ENCODE measurements around the gene FAM241B. TPM values are rescaled to one million over a fixed set of nuclear protein-coding genes. Genes with fewer than 3 reads are reported as not detected.

The FAM241B gene
- total RNA-seq, 2 experiments from 2014 or later, result 14.1 to 17.5 TPM

GRCh38 chr10:69676301-69676700 is 46.3 kb downstream of the FAM241B start:
- Histone ChIP-seq H3K27me3 (ENCODE audit: control insufficient read depth in 1 of 2, insufficient read depth in 2 of 2, low read length in 2 of 2) (peaks cover 9 to 12% of the 10 kb centered on the region in 2 experiments), H3K27ac (ENCODE audit: low read depth in 1 of 2, low read length in 2 of 2) (no peak overlapping the region), H3K4me1 (ENCODE audit: insufficient read depth, low read length) (no peaks in the 10 kb centered on the region), H3K4me3 (ENCODE audit: low read length) (no peak overlapping the region), H3K9me3 (ENCODE audit: control insufficient read depth in 1 of 2, insufficient read depth in 1 of 2, low read length in 2 of 2) (no peaks in the 10 kb centered on the region), H3K36me3 (ENCODE audit: insufficient read depth, low read length) (no peaks in the 10 kb centered on the region)
- no peak for TF ChIP-seq CTCF (IDR thresholded peaks at IDR 0.05)
- no peaks in the 10 kb centered on the region for H3K36me3 Mint-ChIP-seq (ENCODE audit: low read depth)
- H3K4me3 Mint-ChIP-seq, result no peak overlapping the region
- POLR2A ChIA-PET, result no interaction called here
- no peak for ATAC-seq (ENCODE audit: poor library complexity)
- CTCF ChIA-PET, result no interaction called here
- H3K4me1 Mint-ChIP-seq (ENCODE audit: low read depth), result no peaks in the 10 kb centered on the region
- no peak overlapping the region for H3K27ac Mint-ChIP-seq
- no peaks in the 10 kb centered on the region for H3K9me3 Mint-ChIP-seq
- DNase-seq, result no peak
- H3K27me3 Mint-ChIP-seq, result peaks cover 42% of the 10 kb centered on the region
- intact Hi-C loops (cut with DNase I, micrococcal nuclease), result no loop called here

GRCh38 chr10:69677985-69678654 is 48.1 kb downstream of the FAM241B start:
- ChIA-PET POLR2A (no interaction called here), CTCF (interaction anchor here (1.0 kb wide), 1 partner anchor 9 kb away, joined by 3 read pairs; no protein-coding TSS in a partner anchor)
- H3K27ac ChIP-seq (ENCODE audit: low read depth in 1 of 2, low read length in 2 of 2), result no peak overlapping the region
- intact Hi-C loops (cut with DNase I, micrococcal nuclease), result no loop called here
- no peaks in the 10 kb centered on the region for H3K9me3 ChIP-seq (ENCODE audit: control insufficient read depth in 1 of 2, insufficient read depth in 1 of 2, low read length in 2 of 2)
- Mint-ChIP-seq H3K27ac (no peak overlapping the region), H3K36me3 (ENCODE audit: low read depth) (no peaks in the 10 kb centered on the region), H3K9me3 (no peaks in the 10 kb centered on the region), H3K27me3 (peaks cover 38% of the 10 kb centered on the region), H3K4me3 (no peak overlapping the region), H3K4me1 (ENCODE audit: low read depth) (no peaks in the 10 kb centered on the region)
- no peaks in the 10 kb centered on the region for H3K36me3 ChIP-seq (ENCODE audit: insufficient read depth, low read length)
- DNase-seq (no peak), ATAC-seq (ENCODE audit: poor library complexity) (no peak)
- peaks cover 9 to 12% of the 10 kb centered on the region in 2 experiments for H3K27me3 ChIP-seq (ENCODE audit: control insufficient read depth in 1 of 2, insufficient read depth in 2 of 2, low read length in 2 of 2)
- H3K4me1 ChIP-seq (ENCODE audit: insufficient read depth, low read length), result no peaks in the 10 kb centered on the region
- no peak overlapping the region for H3K4me3 ChIP-seq (ENCODE audit: low read length)
- TF ChIP-seq CTCF (IDR thresholded peaks at IDR 0.05), result no peak

- Histone ChIP-seq H3K27ac (ENCODE audit: low read depth in 1 of 2, low read length in 2 of 2) (no peak overlapping the region), H3K36me3 (ENCODE audit: insufficient read depth, low read length) (no peaks in the 10 kb centered on the region), H3K27me3 (ENCODE audit: control insufficient read depth in 1 of 2, insufficient read depth in 2 of 2, low read length in 2 of 2) (peaks cover 9 to 12% of the 10 kb centered on the region in 2 experiments), H3K4me3 (ENCODE audit: low read length) (no peak overlapping the region), H3K4me1 (ENCODE audit: insufficient read depth, low read length) (no peaks in the 10 kb centered on the region), H3K9me3 (ENCODE audit: control insufficient read depth in 1 of 2, insufficient read depth in 1 of 2, low read length in 2 of 2) (no peaks in the 10 kb centered on the region)
- no peak overlapping the region for H3K4me3 Mint-ChIP-seq
- intact Hi-C loops (cut with DNase I, micrococcal nuclease), result no loop called here
- TF ChIP-seq CTCF (IDR thresholded peaks at IDR 0.05), result no peak
- H3K9me3 Mint-ChIP-seq, result no peaks in the 10 kb centered on the region
- ChIA-PET CTCF (no interaction called here), POLR2A (no interaction called here)
- H3K4me1 Mint-ChIP-seq (ENCODE audit: low read depth), result no peaks in the 10 kb centered on the region
- no peak overlapping the region for H3K27ac Mint-ChIP-seq
- H3K27me3 Mint-ChIP-seq, result peaks cover 29% of the 10 kb centered on the region
- DNase-seq (no peak), ATAC-seq (ENCODE audit: poor library complexity) (no peak)
- no peaks in the 10 kb centered on the region for H3K36me3 Mint-ChIP-seq (ENCODE audit: low read depth)
Measured at GRCh38 chr10:69679736-69680135, 49.7 kb downstream of the FAM241B start.
